ENCODE measurements around the gene UCKL1.
"Not testable (repeated sequence)": the region's sequence is repeated elsewhere in the genome, so short reads cannot be mapped to it uniquely, and the experiment has no call there.

Gene UCKL1

GRCh38 chr20:63976980-63977738 is 20.9 kb upstream of the UCKL1 start:
- DNase-seq (ENCODE audit: low read depth) = no peak
- no peak for TF ChIP-seq CTCF (conservative IDR thresholded peaks at IDR 0.05; ENCODE audit: low read depth, low read length)
- no peak overlapping the region for H3K4me3 ChIP-seq (ENCODE audit: low read length)

- DNase-seq (ENCODE audit: low read depth); H3K4me3 ChIP-seq (ENCODE audit: low read length): not testable (repeated sequence)
Measured at GRCh38 chr20:63976511-63976910, 20.3 kb upstream of the UCKL1 start.

- no peak for TF ChIP-seq CTCF (conservative IDR thresholded peaks at IDR 0.05; ENCODE audit: low read depth, low read length)
- DNase-seq (ENCODE audit: low read depth) = no peak
- H3K4me3 ChIP-seq (ENCODE audit: low read length) = no peak overlapping the region
Measured at GRCh38 chr20:63974402-63975200, 18.4 kb upstream of the UCKL1 start.

GRCh38 chr20:63973636-63974401 is 17.6 kb upstream of the UCKL1 start:
- no peak for DNase-seq (ENCODE audit: low read depth)
- peak; percentile 95 for TF ChIP-seq CTCF (conservative IDR thresholded peaks at IDR 0.05; ENCODE audit: low read depth, low read length)
- peak overlapping the region; percentile 53 for H3K4me3 ChIP-seq (ENCODE audit: low read length)

GRCh38 chr20:63973160-63973479 is 16.9 kb upstream of the UCKL1 start:
- no peak for DNase-seq (ENCODE audit: low read depth)
- no peak overlapping the region for H3K4me3 ChIP-seq (ENCODE audit: low read length)
- TF ChIP-seq CTCF (conservative IDR thresholded peaks at IDR 0.05; ENCODE audit: low read depth, low read length) = no peak

- DNase-seq (ENCODE audit: low read depth) = no peak
- no peak overlapping the region for H3K4me3 ChIP-seq (ENCODE audit: low read length)
- TF ChIP-seq CTCF (conservative IDR thresholded peaks at IDR 0.05; ENCODE audit: low read depth, low read length) = no peak
Measured at GRCh38 chr20:63972312-63973159, 16.3 kb upstream of the UCKL1 start.

GRCh38 chr20:63971960-63972311 is 15.7 kb upstream of the UCKL1 start:
- H3K4me3 ChIP-seq (ENCODE audit: low read length); DNase-seq (ENCODE audit: low read depth): not testable (repeated sequence)
